Activated CD4-positive, alpha-beta memory T cell treated with anti-CD3 and anti-CD28 coated beads, Interleukin-2, amount 10 ng/mL, durations not matched to agents 7 days and 5 days (primary cell): ENCODE measurements around the gene CLC. TPM values are rescaled to one million over a fixed set of nuclear protein-coding genes. Genes with fewer than 3 reads are reported as not detected.
"Not testable (repeated sequence)": the region's sequence is repeated elsewhere in the genome, so short reads cannot be mapped to it uniquely, and the experiment has no call there.

Experiments
- CTCF ChIA-PET: fragments of 350-600 bp; sonication (Branson Sonifier 250); formaldehyde crosslinking; loops from one replicate; lab custom pipeline; 2021; ENCODE audit warnings: antibody characterized with exemption, inconsistent platforms; lab: Charles Lee
- POLR2A ChIA-PET: fragments of 350-600 bp; sonication (Branson Sonifier 250); formaldehyde crosslinking; loops from one replicate; lab custom pipeline; 2021; ENCODE audit warnings: antibody characterized with exemption; lab: Charles Lee
- DNase-seq: peaks from one replicate; pipeline ENCODE4 v3.0.0-alpha.2; 2020
- H3K27ac Mint-ChIP-seq: one replicate; pipeline ENCODE4 v1.8.0; 2021; ENCODE audit warnings: mild to moderate bottlenecking, mixed read lengths
- H3K27me3 Mint-ChIP-seq: one replicate; pipeline ENCODE4 v1.8.0; 2021; ENCODE audit warnings: mixed read lengths
- H3K36me3 Mint-ChIP-seq: one replicate; pipeline ENCODE4 v1.8.0; 2021; ENCODE audit warnings: low read depth, mixed read lengths
- H3K4me1 Mint-ChIP-seq: one replicate; pipeline ENCODE4 v1.8.0; 2021; ENCODE audit warnings: mixed read lengths
- H3K4me3 Mint-ChIP-seq: one replicate; pipeline ENCODE4 v1.8.0; 2021; ENCODE audit warnings: mild to moderate bottlenecking, mixed read lengths
- H3K9me3 Mint-ChIP-seq: one replicate; pipeline ENCODE4 v1.8.0; 2021; ENCODE audit warnings: mixed read lengths
- total RNA-seq, 2 experiments: library from RNA; stranded (reverse); gene quantifications; one replicate each; pipeline ENCODE4 v1.2.3, GENCODE V29; 2021

Gene CLC
- total RNA-seq, 2 experiments from 2014 or later: 1.5 to 1.8 TPM

DNA sequence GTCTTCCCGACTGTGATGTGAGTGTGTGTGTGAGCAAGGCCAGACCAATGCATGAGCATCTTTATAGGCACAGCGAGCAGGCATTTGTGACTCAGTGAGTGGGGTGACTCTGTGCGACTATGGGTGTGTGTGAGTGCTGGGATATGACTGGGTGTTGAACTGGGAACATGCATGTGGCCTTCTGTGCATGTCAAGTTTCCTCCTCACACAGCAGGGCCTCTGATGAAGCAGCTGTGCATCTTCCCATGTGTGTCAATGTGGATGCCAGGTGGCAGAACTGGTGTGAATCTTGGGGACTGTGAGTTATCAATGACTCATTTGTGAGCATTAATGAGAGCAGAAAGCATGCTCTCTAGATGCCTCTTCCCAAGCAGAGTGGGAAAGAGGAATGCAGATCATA is 45.7 kb downstream of the CLC start:
- peaks cover 12% of the 10 kb centered on the region for H3K27me3 Mint-ChIP-seq
- H3K36me3 Mint-ChIP-seq: peaks cover 6% of the 10 kb centered on the region
- POLR2A ChIA-PET: no interaction called here
- CTCF ChIA-PET: no interaction called here
- H3K9me3 Mint-ChIP-seq: peaks cover 10% of the 10 kb centered on the region
- no peaks in the 10 kb centered on the region for H3K4me1 Mint-ChIP-seq
- no peak for DNase-seq
- no peak overlapping the region for H3K27ac Mint-ChIP-seq
- H3K4me3 Mint-ChIP-seq: no peak overlapping the region

DNA sequence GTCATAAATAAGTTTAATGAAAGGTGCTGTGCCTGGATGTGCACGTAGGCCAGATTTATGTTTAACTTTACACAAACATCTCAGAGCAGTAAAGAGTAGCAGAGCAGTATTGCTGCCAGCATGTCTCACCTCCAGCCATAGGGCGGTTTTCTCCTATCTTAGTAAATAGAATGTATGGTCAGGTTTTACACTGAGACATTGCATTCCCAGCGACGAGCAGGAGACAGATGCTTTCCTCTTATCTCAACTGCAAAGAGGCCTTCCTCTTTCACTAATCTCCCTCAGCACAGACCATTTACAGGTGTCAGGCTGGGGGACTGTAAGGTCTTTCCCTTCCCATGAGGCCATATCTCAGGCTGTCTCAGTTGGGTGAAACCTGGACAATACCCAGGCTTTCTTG is 49.2 kb downstream of the CLC start:
- CTCF ChIA-PET, H3K4me1 Mint-ChIP-seq, H3K27ac Mint-ChIP-seq, H3K4me3 Mint-ChIP-seq, DNase-seq, POLR2A ChIA-PET, H3K9me3 Mint-ChIP-seq, H3K27me3 Mint-ChIP-seq: not testable (repeated sequence)
- H3K36me3 Mint-ChIP-seq: peaks cover 33% of the 10 kb centered on the region

DNA sequence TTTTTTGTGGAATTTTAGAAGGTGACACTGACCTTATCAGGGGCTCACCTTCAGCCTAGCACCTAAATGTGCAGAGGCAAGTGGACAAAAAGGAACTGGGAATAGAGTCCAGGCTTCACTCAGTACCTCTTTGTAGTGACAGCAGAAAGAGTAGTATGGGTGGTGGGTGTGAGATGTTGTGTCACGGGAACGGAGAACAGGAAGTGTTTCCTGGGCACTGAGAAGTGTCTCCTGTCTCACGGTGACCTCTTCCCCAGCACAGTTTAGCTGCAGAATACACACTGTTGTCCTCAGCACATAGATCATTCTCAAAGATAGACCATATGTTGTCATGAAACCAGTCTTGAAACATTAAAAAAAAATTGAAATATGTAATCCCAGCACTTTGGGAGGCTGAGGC is 51.1 kb downstream of the CLC start:
- Mint-ChIP-seq H3K4me1 (peaks cover 9% of the 10 kb centered on the region), H3K27ac (no peak overlapping the region), H3K27me3 (peaks cover 8% of the 10 kb centered on the region), H3K9me3 (peaks cover 10% of the 10 kb centered on the region), H3K36me3 (peaks cover 33% of the 10 kb centered on the region), H3K4me3 (no peak overlapping the region)
- DNase-seq: no peak
- ChIA-PET CTCF (no interaction called here), POLR2A (no interaction called here)

DNA sequence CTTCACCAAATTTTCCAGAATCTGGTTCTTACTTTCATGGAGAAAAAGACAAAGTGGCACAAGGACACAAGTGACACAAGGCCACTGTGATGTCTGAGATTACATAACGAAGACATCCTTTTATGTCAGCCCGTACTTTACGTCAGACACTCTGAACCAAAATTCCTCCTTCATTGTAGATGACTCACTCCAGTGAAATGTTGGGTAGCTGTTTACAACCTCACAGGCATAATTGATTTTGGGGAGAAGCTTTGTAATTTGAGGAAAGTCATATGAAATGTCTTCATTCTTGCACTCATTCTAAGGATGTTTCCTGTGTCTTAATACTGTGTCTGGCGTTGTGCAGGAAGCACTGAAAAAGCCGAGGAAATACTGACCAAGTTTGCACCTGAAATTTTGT is 53.6 kb downstream of the CLC start:
- no peak overlapping the region for H3K27ac Mint-ChIP-seq

DNA sequence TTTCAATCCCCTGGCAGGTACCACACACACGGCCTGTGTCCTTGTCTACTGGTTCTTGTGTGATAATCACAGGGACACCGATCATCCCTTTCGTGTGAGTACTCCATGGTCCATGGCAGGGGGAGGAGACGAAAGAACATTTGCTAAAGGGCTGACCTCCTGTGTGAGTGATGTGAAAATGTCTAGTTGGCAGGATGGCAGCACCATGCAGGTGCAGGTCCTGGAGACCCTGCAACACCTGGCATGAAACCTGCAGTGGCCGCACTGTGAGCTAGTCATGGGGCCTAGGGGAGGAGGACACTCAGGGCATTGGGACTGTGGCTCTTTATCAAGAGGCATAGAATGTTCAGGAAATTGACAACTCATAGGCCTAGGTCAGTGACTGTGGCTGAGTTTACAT is 56.4 kb downstream of the CLC start:
- POLR2A ChIA-PET: no interaction called here
- Mint-ChIP-seq H3K27ac (no peak overlapping the region), H3K4me1 (peaks cover 44% of the 10 kb centered on the region), H3K36me3 (peaks cover 24% of the 10 kb centered on the region), H3K27me3 (no peaks in the 10 kb centered on the region), H3K9me3 (no peaks in the 10 kb centered on the region), H3K4me3 (no peak overlapping the region)
- CTCF ChIA-PET: no interaction called here
- DNase-seq: no peak

More for the DNA sequence above, 53.6 kb downstream of the CLC start:
- Mint-ChIP-seq H3K36me3 (peaks cover 33% of the 10 kb centered on the region), H3K4me1 (peaks cover 28% of the 10 kb centered on the region), H3K4me3 (no peak overlapping the region), H3K9me3 (peaks cover 7% of the 10 kb centered on the region), H3K27me3 (no peaks in the 10 kb centered on the region)
- no peak for DNase-seq
- CTCF ChIA-PET: no interaction called here
- POLR2A ChIA-PET: no interaction called here

Other genes starting within 250 kb of the CLC start
- gene DLL3, start 239.1 kb downstream of the CLC start, total RNA-seq: under 1 TPM; 0.28 to 0.30 TPM
- not detected for gene SELENOV, start 222.9 kb downstream of the CLC start, total RNA-seq
- gene EID2B, start 205.2 kb downstream of the CLC start, total RNA-seq: 1 to 10 TPM; 4.5 to 4.7 TPM
- 10 to 100 TPM; 14.8 to 15.2 TPM for gene EID2, start 197.9 kb downstream of the CLC start, total RNA-seq
- gene LGALS13, start 135.5 kb downstream of the CLC start, total RNA-seq: not detected
- gene LGALS16, start 82.1 kb downstream of the CLC start, total RNA-seq: not detected
- gene LGALS14, start 33.5 kb downstream of the CLC start, total RNA-seq: under 1 TPM in 1 of 2 experiments, not detected in 1; 0.90 TPM
- gene LEUTX, start 40.8 kb upstream of the CLC start, total RNA-seq: under 1 TPM in 1 of 2 experiments, not detected in 1; 0.35 TPM
- 10 to 100 TPM; 13.8 to 14.2 TPM for gene DYRK1B, start 96.1 kb upstream of the CLC start, total RNA-seq
- 100 to 1,000 TPM; 294 to 302 TPM for gene FBL, start 108.3 kb upstream of the CLC start, total RNA-seq
- 1 to 10 TPM in 1 of 2 experiments, under 1 TPM in 1; 0.65 to 1.4 TPM for gene FCGBP, start 196.6 kb upstream of the CLC start, total RNA-seq
- 10 to 100 TPM; 96.4 to 97.6 TPM for gene PSMC4, start 233.1 kb upstream of the CLC start, total RNA-seq